Lung (tissue), 12 donors: Measurements from ENCODE around the gene DDOST. TPM values are rescaled to one million over a fixed set of nuclear protein-coding genes. Genes with fewer than 3 reads are reported as not detected.

Source experiments
- ATAC-seq: fragments of 200-7000 bp; cut with Tn5 transposase; one replicate; pipeline ENCODE4 v1.9.1; 2020; ENCODE audit warnings: moderate number of reproducible peaks; ENCODE audit not compliant: insufficient read depth, low FRiP score
- DNase-seq, 3 donors: peaks; one replicate each; pipeline ENCODE4 v3.0.0-alpha.2; 2013 to 2017
- H3K27ac ChIP-seq, 2 donors: one replicate each; pipeline ENCODE4 v1.5.1; 2013; ENCODE audit warnings: mild to moderate bottlenecking in 2 of 2, moderate library complexity in 2 of 2, control low read depth in 1 of 2, inconsistent platforms in 1 of 2, low read depth in 1 of 2, low read length in 1 of 2
- H3K27me3 ChIP-seq, 3 donors: one replicate each; pipeline ENCODE4 v1.5.1; 2013; ENCODE audit warnings: low read length in 2 of 3; ENCODE audit not compliant: control insufficient read depth in 3 of 3, insufficient read depth in 3 of 3
- H3K36me3 ChIP-seq, 4 donors: one replicate each; pipeline ENCODE4 v1.5.1; 2013; ENCODE audit warnings: low read length in 4 of 4, mild to moderate bottlenecking in 1 of 4, moderate library complexity in 1 of 4; ENCODE audit not compliant: control insufficient read depth in 4 of 4, insufficient read depth in 4 of 4
- H3K4me1 ChIP-seq, 5 donors: one replicate each; pipeline ENCODE4 v1.5.1; 2013; ENCODE audit warnings: low read length in 5 of 5, mild to moderate bottlenecking in 2 of 5, moderate library complexity in 1 of 5; ENCODE audit not compliant: control insufficient read depth in 5 of 5, insufficient read depth in 5 of 5
- H3K4me3 ChIP-seq: one replicate; pipeline ENCODE4 v1.5.1; 2013; ENCODE audit warnings: mild to moderate bottlenecking, control low read depth, moderate library complexity
- H3K9ac ChIP-seq, 2 donors: one replicate each; pipeline ENCODE4 v1.5.1; 2013; ENCODE audit warnings: low read length in 2 of 2, control low read depth in 1 of 2; ENCODE audit not compliant: insufficient read depth in 1 of 2
- H3K9me3 ChIP-seq, 4 donors: one replicate each; pipeline ENCODE4 v1.5.1; 2013; ENCODE audit warnings: low read length in 3 of 4, mild to moderate bottlenecking in 1 of 4, moderate library complexity in 1 of 4; ENCODE audit not compliant: control insufficient read depth in 4 of 4, insufficient read depth in 3 of 4
- CTCF ChIP-seq: IDR thresholded peaks from 2 replicates; pipeline ENCODE4 v1.5.1; 2012; ENCODE audit warnings: mild to moderate bottlenecking; ENCODE audit errors: control extremely low read depth, extremely low read depth
- WGBS, 2 donors: extraction: QIAGEN DNeasy Blood & Tissue Kit; methylation state at CpG; one replicate each; pipeline ENCODE4 v1.1.7; 2013; 5-methylcytosine and 5-hydroxymethylcytosine counted together
- polyA plus RNA-seq, 2 donors: library from polyadenylated mRNA; stranded (reverse); fragments of 200-250 nt; gene quantifications; one replicate each; pipeline ENCODE4 v1.2.1, GENCODE V29; 2013
- total RNA-seq, 2 donors: library from RNA; depleted of rRNA in 1 of 2; stranded (reverse); fragments of >200 nt in 1 of 2; gene quantifications; one replicate each; pipeline ENCODE4 v1.2.1, GENCODE V29; 2014 to 2021
- donor health status: control.
- donor health status: control.
- donor health status: Bipolar disorder and iron deficiency.
- donor health status: healthy.
- donor health status: DM: yes; HTN: yes; CAD: no.

The DDOST gene
- total and polyA plus RNA-seq, 4 donors, result 121 to 304 (median 228) TPM

GRCh38 chr1:20624709-20625108 lies 36.5 kb downstream of the DDOST start:
- H3K27ac ChIP-seq, result no peak overlapping the region
- TF ChIP-seq CTCF, result no peak
- no peaks in the 10 kb centered on the region for H3K9me3 ChIP-seq
- H3K4me1 ChIP-seq, result no peaks in the 10 kb centered on the region
- H3K36me3 ChIP-seq, result no peaks in the 10 kb centered on the region
- DNase-seq, result no peak
- H3K27me3 ChIP-seq, result peaks cover 0 to 2% (median 0%) of the 10 kb centered on the region in 3 donors
- H3K4me3 ChIP-seq, result no peak overlapping the region
- WGBS, 2 donors, result 94 to 95% methylated on average over 1 of the region's 1 CpG
- ATAC-seq, result no peak
- H3K9ac ChIP-seq, result no peak overlapping the region

DNA sequence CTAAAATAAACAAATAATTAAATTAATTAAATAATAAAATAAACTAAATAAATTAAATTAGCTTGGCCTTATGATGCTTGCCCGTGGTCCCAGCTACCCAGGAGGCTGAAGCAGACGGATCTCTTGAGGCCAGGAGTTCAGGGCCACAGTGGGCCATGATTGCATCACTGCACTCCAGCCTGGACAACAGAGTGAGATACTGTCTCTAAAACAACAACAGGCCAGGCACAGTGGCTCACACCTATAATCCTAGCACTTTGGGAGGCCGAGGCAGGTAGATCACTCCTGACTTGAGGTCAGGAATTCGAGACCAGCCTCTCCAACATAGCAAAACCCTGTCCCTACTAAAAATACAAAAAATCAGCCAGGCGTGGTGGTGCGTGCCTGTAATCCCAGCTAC lies 40.2 kb downstream of the DDOST start:
- 72 to 91% methylated on average over 6 of the region's 6 CpGs for WGBS, 2 donors
- peaks cover 0 to 2% (median 0%) of the 10 kb centered on the region in 3 donors for H3K27me3 ChIP-seq
- H3K36me3 ChIP-seq, result no peaks in the 10 kb centered on the region
- H3K4me3 ChIP-seq, result no peak overlapping the region
- TF ChIP-seq CTCF, result no peak
- ATAC-seq (no peak), DNase-seq (no peak)
- no peak overlapping the region for H3K9ac ChIP-seq
- no peaks in the 10 kb centered on the region for H3K9me3 ChIP-seq
- H3K4me1 ChIP-seq, result no peaks in the 10 kb centered on the region
- H3K27ac ChIP-seq, result no peak overlapping the region

GRCh38 chr1:20619999-20620398 lies 41.2 kb downstream of the DDOST start:
- no peak overlapping the region for H3K27ac ChIP-seq
- no peaks in the 10 kb centered on the region for H3K36me3 ChIP-seq
- H3K4me1 ChIP-seq, result no peaks in the 10 kb centered on the region
- no peak for TF ChIP-seq CTCF
- WGBS, 2 donors, result 84 to 95% methylated on average over 1 of the region's 1 CpG
- H3K4me3 ChIP-seq, result no peak overlapping the region
- DNase-seq (no peak), ATAC-seq (no peak)
- H3K9me3 ChIP-seq, result no peaks in the 10 kb centered on the region
- peaks cover 0 to 2% (median 0%) of the 10 kb centered on the region in 3 donors for H3K27me3 ChIP-seq
- no peak overlapping the region for H3K9ac ChIP-seq

- ATAC-seq (no peak), DNase-seq (no peak)
- H3K9ac ChIP-seq, result no peak overlapping the region
- H3K27ac ChIP-seq, result no peak overlapping the region
- H3K36me3 ChIP-seq, result no peaks in the 10 kb centered on the region
- no peaks in the 10 kb centered on the region for H3K9me3 ChIP-seq
- no peaks in the 10 kb centered on the region for H3K4me1 ChIP-seq
- no peak for TF ChIP-seq CTCF
- H3K4me3 ChIP-seq, result no peak overlapping the region
- H3K27me3 ChIP-seq, result no peaks in the 10 kb centered on the region
- WGBS, 2 donors, result 48 to 54% methylated on average over 4 of the region's 4 CpGs
Measured at GRCh38 chr1:20618550-20618949, 42.6 kb downstream of the DDOST start.
